Stomach (tissue), 4 donors: ENCODE results near the gene TMEM140.

Experiments used
- CTCF ChIP-seq, 7 experiments: fragments of 450-650 bp in 4 of 7; fragments of 200-600 bp in 3 of 7; sonication (generic) in 3 of 7; IDR thresholded peaks; one replicate each; pipeline ENCODE4 v1.5.1; 2016 to 2019; ENCODE audit warnings: antibody characterized with exemption in 7 of 7, control low read depth in 2 of 7, mild to moderate bottlenecking in 1 of 7
- POLR2A ChIP-seq, 4 donors: fragments of 450-650 bp; IDR thresholded peaks; one replicate each; pipeline ENCODE4 v1.6.1; 2016; ENCODE audit warnings: antibody characterized with exemption in 4 of 4, control low read depth in 2 of 4, mild to moderate bottlenecking in 1 of 4, moderate library complexity in 1 of 4
- POLR2AphosphoS5 ChIP-seq, 3 donors: sonication (generic); formaldehyde crosslinking; IDR thresholded peaks; one replicate each; pipeline ENCODE4 v1.6.1; 2016; ENCODE audit warnings: antibody characterized with exemption in 3 of 3

GRCh38 chr7:135204876-135205275, 57.0 kb downstream of the TMEM140 start:
- TF ChIP-seq CTCF (IDR thresholded peaks at IDR 0.05) (no peak), POLR2AphosphoS5 (IDR thresholded peaks at IDR 0.05) (no peak), POLR2A (IDR thresholded peaks at IDR 0.05) (no peak)
